GM12892 (cell line): ENCODE measurements around the gene KIRREL3.

Source experiments
- POLR2AphosphoS5 ChIP-seq: IDR thresholded peaks from 2 replicates; pipeline ENCODE4 v1.6.1; 2011; ENCODE audit warnings: low read depth, low read length, control low read depth
- TAF1 ChIP-seq: IDR thresholded peaks from 2 replicates; pipeline ENCODE4 v1.6.1; 2011; ENCODE audit warnings: low read depth, mild to moderate bottlenecking, control low read depth, low read length, borderline replicate concordance

DNA sequence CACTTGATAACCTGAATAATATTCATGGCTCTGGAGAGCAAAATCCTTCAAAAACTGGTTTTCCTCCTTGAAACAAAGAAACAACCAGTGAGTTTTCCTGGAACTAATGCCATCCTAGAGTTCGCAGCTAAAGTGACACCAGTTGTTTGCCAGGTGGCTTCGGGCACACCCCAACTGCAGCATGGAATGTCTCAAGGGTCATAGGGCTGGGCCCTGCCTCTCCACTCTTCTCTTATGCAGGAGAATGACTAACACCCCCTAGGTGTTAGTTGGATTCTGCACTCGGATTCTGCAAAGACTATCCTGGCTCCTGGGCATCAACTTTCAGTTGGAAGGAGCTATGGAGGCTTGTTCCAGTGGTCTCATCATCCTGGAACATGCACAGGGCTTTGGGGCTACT is 98.8 kb downstream of the KIRREL3 start:
- TF ChIP-seq POLR2AphosphoS5 (no peak), TAF1 (no peak)
